Karpas-422 (cell line): Measurements from ENCODE around the gene LINGO1. TPM values are rescaled to one million over a fixed set of nuclear protein-coding genes. Genes with fewer than 3 reads are reported as not detected.
A peak's percentile ranks its signal among the peaks of the same experiment; 100 is the strongest.

Experiments used
- DNase-seq: peaks from one replicate; pipeline ENCODE4 v3.0.0-alpha.2; 2015
- H2AFZ ChIP-seq: fragments of 200-600 bp; sonication (generic); 2 replicates; pipeline ENCODE4 v1.6.1; 2014; ENCODE audit warnings: antibody characterized with exemption, low read length, mixed read lengths
- H3K27ac ChIP-seq: fragments of 200-600 bp; sonication (generic); 2 replicates; pipeline ENCODE4 v1.5.1; 2014; ENCODE audit warnings: mild to moderate bottlenecking, low read length, moderate library complexity
- H3K27me3 ChIP-seq: fragments of 200-600 bp; sonication (generic); 2 replicates; pipeline ENCODE4 v1.6.1; 2014; ENCODE audit warnings: low read length, mixed read lengths
- H3K36me3 ChIP-seq: fragments of 200-600 bp; sonication (generic); 2 replicates; pipeline ENCODE4 v1.6.1; 2014; ENCODE audit warnings: low read length, mixed read lengths; ENCODE audit not compliant: insufficient read depth
- H3K4me1 ChIP-seq: fragments of 200-600 bp; sonication (generic); 2 replicates; pipeline ENCODE4 v1.6.1; 2014; ENCODE audit warnings: mild to moderate bottlenecking, low read length, mixed read lengths
- H3K4me2 ChIP-seq: fragments of 200-600 bp; sonication (generic); 2 replicates; pipeline ENCODE4 v1.6.1; 2014; ENCODE audit warnings: low read length, low read depth, mild to moderate bottlenecking; ENCODE audit not compliant: poor library complexity, severe bottlenecking
- H3K4me3 ChIP-seq: fragments of 200-600 bp; sonication (generic); 2 replicates; pipeline ENCODE4 v1.5.1; 2014; ENCODE audit warnings: mild to moderate bottlenecking, antibody characterized with exemption, low read length, mixed read lengths
- H3K79me2 ChIP-seq: fragments of 200-600 bp; sonication (generic); 2 replicates; pipeline ENCODE4 v1.6.1; 2014; ENCODE audit warnings: mild to moderate bottlenecking, low read length, mixed read lengths
- H3K9ac ChIP-seq: fragments of 200-600 bp; sonication (generic); 2 replicates; pipeline ENCODE4 v1.6.0; 2014; ENCODE audit warnings: low read length
- H3K9me2 ChIP-seq: fragments of 200-600 bp; sonication (generic), shearing (Covaris generic); replicated peaks from 2 replicates; pipeline ENCODE4 v1.6.0; 2014; ENCODE audit warnings: mild to moderate bottlenecking, low read length, moderate library complexity; ENCODE audit not compliant: insufficient read depth
- H3K9me3 ChIP-seq: fragments of 300-700, 200-600 bp; sonication (generic); 2 replicates; pipeline ENCODE4 v1.6.1; 2014; ENCODE audit warnings: low read length, mixed read lengths
- H4K20me1 ChIP-seq: fragments of 200-600 bp; sonication (generic); 2 replicates; pipeline ENCODE4 v1.6.1; 2014; ENCODE audit warnings: mild to moderate bottlenecking, antibody characterized with exemption, low read length, low read depth; ENCODE audit not compliant: insufficient read depth
- total RNA-seq: library from RNA; depleted of rRNA; stranded (reverse); fragments of >200 nt; shearing (Covaris generic); gene quantifications from 2 replicates; pipeline ENCODE4 v1.2.3, GENCODE V29; 2014; ENCODE audit warnings: low replicate concordance

The LINGO1 gene
- total RNA-seq, 1 experiment from 2014 or later: not detected

GRCh38 chr15:77595231-77595630, 37.5 kb downstream of the LINGO1 start:
- H3K9me2 ChIP-seq: no peaks in the 10 kb centered on the region
- H3K79me2 ChIP-seq: no peaks in the 10 kb centered on the region
- no peaks in the 10 kb centered on the region for H3K9me3 ChIP-seq
- no peaks in the 10 kb centered on the region for H3K36me3 ChIP-seq
- peaks cover 8% of the 10 kb centered on the region for H3K4me1 ChIP-seq
- H4K20me1 ChIP-seq: no peaks in the 10 kb centered on the region
- no peak overlapping the region for H3K4me3 ChIP-seq
- no peak overlapping the region for H3K9ac ChIP-seq
- no peaks in the 10 kb centered on the region for H3K27me3 ChIP-seq
- no peak overlapping the region for H2AFZ ChIP-seq
- no peak for DNase-seq
- no peak overlapping the region for H3K4me2 ChIP-seq
- H3K27ac ChIP-seq: no peak overlapping the region

DNA sequence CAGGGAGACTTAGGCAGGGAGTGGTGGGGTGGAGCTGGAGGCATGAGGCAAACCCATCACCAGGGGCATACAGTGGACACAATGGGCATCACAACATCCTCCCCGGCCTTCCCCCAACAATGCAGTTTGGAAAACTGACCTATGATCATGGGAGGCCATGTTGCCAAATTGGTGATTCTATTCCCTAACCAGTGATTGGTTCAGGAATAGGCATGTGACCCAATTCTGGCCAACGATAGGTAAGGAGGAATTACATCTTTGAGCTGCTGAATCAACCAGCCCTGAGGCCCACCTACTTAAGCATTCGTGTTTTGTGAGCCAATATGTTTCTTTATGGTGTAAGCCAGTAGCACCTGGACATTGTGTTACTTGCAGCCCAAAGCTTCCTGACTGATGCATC, 40.0 kb downstream of the LINGO1 start:
- H3K27me3 ChIP-seq: no peaks in the 10 kb centered on the region
- no peaks in the 10 kb centered on the region for H3K36me3 ChIP-seq
- H3K79me2 ChIP-seq: no peaks in the 10 kb centered on the region
- no peak for DNase-seq
- no peak overlapping the region for H3K4me2 ChIP-seq
- no peak overlapping the region for H3K27ac ChIP-seq
- H4K20me1 ChIP-seq: no peaks in the 10 kb centered on the region
- H3K9me3 ChIP-seq: no peaks in the 10 kb centered on the region
- no peak overlapping the region for H3K9ac ChIP-seq
- H3K4me1 ChIP-seq: no peaks in the 10 kb centered on the region
- no peaks in the 10 kb centered on the region for H3K9me2 ChIP-seq
- H2AFZ ChIP-seq: no peak overlapping the region
- H3K4me3 ChIP-seq: no peak overlapping the region

DNA sequence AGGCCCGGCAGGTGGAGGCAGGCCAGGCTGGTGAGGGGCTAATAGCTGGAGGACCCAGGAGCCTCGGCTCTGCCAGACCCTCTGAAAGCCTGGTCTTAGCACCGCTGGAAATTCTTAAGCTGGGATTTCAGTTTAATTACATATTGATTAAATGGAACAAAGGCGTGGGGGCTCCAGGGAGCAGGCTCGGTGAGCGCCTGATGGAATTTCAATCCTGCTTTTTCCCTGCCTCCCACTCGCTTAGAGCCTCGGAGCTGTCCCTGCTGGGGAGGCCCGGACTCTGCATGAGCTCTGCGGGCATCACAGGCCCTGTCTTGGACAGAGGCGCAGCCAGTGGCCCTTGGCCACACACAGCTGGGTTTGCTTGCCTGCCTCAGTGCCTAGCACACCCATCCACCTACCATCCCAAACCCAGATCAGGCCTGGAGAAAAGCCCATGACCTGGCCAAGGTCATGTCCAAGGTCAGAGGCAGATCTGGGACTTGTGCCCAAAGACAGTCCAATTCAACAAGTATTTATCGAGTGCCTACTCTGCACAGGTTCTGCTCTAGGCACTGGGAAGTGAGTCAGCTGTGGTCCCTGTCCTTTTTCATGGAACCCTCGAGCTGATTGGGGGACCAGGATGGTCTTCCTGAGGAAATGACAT, 40.6 kb downstream of the LINGO1 start:
- Histone ChIP-seq H2AFZ (no peak overlapping the region), H3K79me2 (no peaks in the 10 kb centered on the region), H3K9me3 (no peaks in the 10 kb centered on the region), H3K36me3 (no peaks in the 10 kb centered on the region), H3K4me3 (no peak overlapping the region), H3K27ac (no peak overlapping the region), H3K27me3 (no peaks in the 10 kb centered on the region), H3K4me1 (no peaks in the 10 kb centered on the region), H3K9ac (no peak overlapping the region), H4K20me1 (no peaks in the 10 kb centered on the region), H3K9me2 (no peaks in the 10 kb centered on the region), H3K4me2 (no peak overlapping the region)
- no peak for DNase-seq

- no peak overlapping the region for H3K27ac ChIP-seq
- no peak for DNase-seq
- H3K4me2 ChIP-seq: no peak overlapping the region
- no peak overlapping the region for H3K9ac ChIP-seq
- H3K9me3 ChIP-seq: no peaks in the 10 kb centered on the region
- no peaks in the 10 kb centered on the region for H3K9me2 ChIP-seq
- H4K20me1 ChIP-seq: 0 out of 2 replicates have a peak, but pooled peaks cover 2% of the 10 kb centered on the region
- H3K4me1 ChIP-seq: no peaks in the 10 kb centered on the region
- no peaks in the 10 kb centered on the region for H3K27me3 ChIP-seq
- H3K36me3 ChIP-seq: no peaks in the 10 kb centered on the region
- no peak overlapping the region for H3K4me3 ChIP-seq
- no peak overlapping the region for H2AFZ ChIP-seq
- H3K79me2 ChIP-seq: no peaks in the 10 kb centered on the region
These were observed 42.9 kb downstream of the LINGO1 start for GRCh38 chr15:77589839-77590238.

- no peak overlapping the region for H3K9ac ChIP-seq
- H3K9me2 ChIP-seq: no peaks in the 10 kb centered on the region
These were observed 44.6 kb downstream of the LINGO1 start for GRCh38 chr15:77588126-77588525.

DNA sequence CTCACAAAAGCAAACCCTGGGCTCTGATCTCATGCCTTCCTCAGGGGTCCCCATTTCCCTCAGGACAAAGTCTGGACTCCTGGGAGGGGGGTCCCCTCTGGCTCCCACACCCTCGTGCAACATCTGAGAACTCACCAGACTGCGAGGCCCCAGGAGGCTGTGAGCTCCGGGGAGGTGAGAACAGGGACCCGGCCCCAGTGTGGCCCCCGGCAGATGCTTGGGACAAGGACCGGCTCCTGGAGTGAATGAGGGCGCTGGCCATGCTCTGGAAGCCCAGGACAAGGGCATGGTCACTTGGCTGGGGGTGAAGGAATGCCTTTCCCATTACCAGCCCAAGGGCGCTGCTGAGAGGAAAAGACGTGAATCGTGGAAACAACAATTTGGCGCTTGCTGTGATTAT, 48.0 kb downstream of the LINGO1 start:
- Histone ChIP-seq H3K9ac (no peak overlapping the region), H2AFZ (no peak overlapping the region)

More at GRCh38 chr15:77588126-77588525, 44.6 kb downstream of the LINGO1 start:
- H3K4me2 ChIP-seq: no peak overlapping the region
- H4K20me1 ChIP-seq: 0 out of 2 replicates have a peak, but pooled peaks cover 6% of the 10 kb centered on the region
- H3K36me3 ChIP-seq: no peaks in the 10 kb centered on the region
- no peak overlapping the region for H2AFZ ChIP-seq
- H3K79me2 ChIP-seq: no peaks in the 10 kb centered on the region
- H3K4me3 ChIP-seq: no peak overlapping the region
- H3K27ac ChIP-seq: no peak overlapping the region
- DNase-seq: no peak
- H3K9me3 ChIP-seq: no peaks in the 10 kb centered on the region
- H3K27me3 ChIP-seq: no peaks in the 10 kb centered on the region
- H3K4me1 ChIP-seq: no peaks in the 10 kb centered on the region

DNA sequence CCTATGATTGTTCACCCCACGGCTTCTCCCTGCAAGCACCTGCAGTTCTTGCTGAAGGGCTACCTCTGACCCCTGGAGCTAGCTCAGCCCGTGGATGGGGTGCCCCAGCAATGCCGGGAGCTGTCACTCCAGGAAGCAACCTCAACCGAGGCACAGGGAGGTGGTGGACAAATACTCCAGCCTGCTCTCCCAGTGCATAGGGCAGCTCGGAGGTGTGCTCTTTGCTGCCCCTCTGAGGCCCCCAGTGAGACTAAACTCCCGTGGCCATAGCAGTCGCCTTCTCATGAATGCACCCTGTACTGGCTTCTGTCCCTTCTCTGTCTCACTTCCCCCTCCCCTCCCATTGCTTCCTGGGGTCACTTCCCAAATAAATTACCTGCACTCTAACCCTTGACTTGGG, 48.5 kb downstream of the LINGO1 start:
- H4K20me1 ChIP-seq: 0 out of 2 replicates have a peak, but pooled peaks cover 6% of the 10 kb centered on the region
- no peak overlapping the region for H3K4me2 ChIP-seq
- H3K36me3 ChIP-seq: no peaks in the 10 kb centered on the region
- peak; percentile 48 for DNase-seq
- no peaks in the 10 kb centered on the region for H3K4me1 ChIP-seq
- H3K4me3 ChIP-seq: no peak overlapping the region
- no peak overlapping the region for H2AFZ ChIP-seq
- H3K9ac ChIP-seq: no peak overlapping the region
- no peak overlapping the region for H3K27ac ChIP-seq
- H3K79me2 ChIP-seq: no peaks in the 10 kb centered on the region
- H3K9me3 ChIP-seq: no peaks in the 10 kb centered on the region
- no peaks in the 10 kb centered on the region for H3K9me2 ChIP-seq
- H3K27me3 ChIP-seq: no peaks in the 10 kb centered on the region

More for the DNA sequence above, 48.0 kb downstream of the LINGO1 start:
- no peaks in the 10 kb centered on the region for H3K36me3 ChIP-seq
- no peaks in the 10 kb centered on the region for H3K27me3 ChIP-seq
- no peaks in the 10 kb centered on the region for H3K9me2 ChIP-seq
- H4K20me1 ChIP-seq: 0 out of 2 replicates have a peak, but pooled peaks cover 6% of the 10 kb centered on the region
- no peaks in the 10 kb centered on the region for H3K79me2 ChIP-seq
- no peaks in the 10 kb centered on the region for H3K4me1 ChIP-seq
- H3K9me3 ChIP-seq: no peaks in the 10 kb centered on the region
- H3K4me3 ChIP-seq: no peak overlapping the region
- no peak for DNase-seq
- no peak overlapping the region for H3K4me2 ChIP-seq
- H3K27ac ChIP-seq: no peak overlapping the region

DNA sequence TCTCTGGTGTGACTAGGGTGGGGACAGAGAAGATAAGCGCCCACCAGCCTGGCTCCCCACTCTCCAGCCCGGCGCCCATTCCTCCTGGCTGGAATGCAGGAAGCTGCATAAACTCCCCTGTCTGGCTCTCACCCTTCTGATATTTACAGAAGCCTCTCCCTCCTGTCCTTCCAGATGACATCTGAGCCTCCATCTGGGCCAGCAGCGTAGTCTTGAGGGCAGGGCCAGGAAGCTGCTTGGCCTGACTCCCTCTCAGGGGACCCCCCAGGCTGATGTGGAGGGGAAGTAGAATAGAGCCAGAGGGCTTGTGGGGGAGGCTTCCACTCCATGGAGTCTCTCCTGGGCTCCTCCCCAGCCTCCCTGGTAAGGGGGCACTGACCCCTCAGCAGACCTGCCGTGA, 49.9 kb downstream of the LINGO1 start:
- Histone ChIP-seq H3K27me3 (no peaks in the 10 kb centered on the region), H3K9me3 (no peaks in the 10 kb centered on the region), H3K36me3 (no peaks in the 10 kb centered on the region), H3K9ac (no peak overlapping the region), H3K4me3 (no peak overlapping the region), H4K20me1 (0 out of 2 replicates have a peak, but pooled peaks cover 6% of the 10 kb centered on the region), H3K9me2 (no peaks in the 10 kb centered on the region), H3K27ac (no peak overlapping the region), H3K79me2 (no peaks in the 10 kb centered on the region), H3K4me1 (no peaks in the 10 kb centered on the region), H3K4me2 (no peak overlapping the region), H2AFZ (no peak overlapping the region)
- no peak for DNase-seq
